Myometrial cell (primary cell): ENCODE measurements around the gene WSB2. TPM values are rescaled to one million over a fixed set of nuclear protein-coding genes. Genes with fewer than 3 reads are reported as not detected.

Experiments
- total RNA-seq: library from RNA; depleted of rRNA; stranded (reverse); fragments of >200 nt; gene quantifications from 2 replicates; pipeline ENCODE4 v1.2.3, GENCODE V29; 2015

The WSB2 gene
- 113 and 115 TPM in 2 replicates for total RNA-seq

GRCh38 chr12:118061011-118061872 is at the start of gene WSB2:
TSS of gene WSB2 (minus strand) at chr12:118061179. CDS start at chr12:118061048, 131 bp downstream.

GRCh38 chr12:118103601-118104382 is 42.8 kb upstream of the WSB2 start, which contains the start of gene VSIG10:
TSS of gene VSIG10 (minus strand) at chr12:118104011. CDS start at chr12:118103671, 340 bp downstream.

GRCh38 chr12:118016424-118017264 is 44.3 kb downstream of the WSB2 start, which contains the start of gene RFC5:
TSS of gene RFC5 (plus strand) at chr12:118016703. CDS start at chr12:118016828, 125 bp downstream.

Other genes starting within 250 kb of the WSB2 start
- not detected in 2 replicates for gene KSR2, start 92.2 kb downstream of the WSB2 start, total RNA-seq
- gene RFC5, start 44.5 kb downstream of the WSB2 start, total RNA-seq = 25.7 and 33.3 TPM in 2 replicates
- gene VSIG10, start 42.8 kb upstream of the WSB2 start, total RNA-seq = 8.6 and 12.4 TPM in 2 replicates
- 251 and 292 TPM in 2 replicates for gene PEBP1, start 74.9 kb upstream of the WSB2 start, total RNA-seq